Neural cell (in vitro differentiated cells): Measurements from ENCODE around the gene TRAPPC6A. TPM values are rescaled to one million over a fixed set of nuclear protein-coding genes. Genes with fewer than 3 reads are reported as not detected.

Experiments
- H2AFZ ChIP-seq: fragments of 200-600, 300-800 bp; sonication (generic), shearing (Covaris generic); 2 replicates; pipeline ENCODE4 v1.6.0; 2014; ENCODE audit warnings: low read depth, mild to moderate bottlenecking, antibody characterized with exemption, low read length, moderate library complexity
- H3F3A ChIP-seq: fragments of 200-600 bp; shearing (Covaris generic); 2 replicates; pipeline ENCODE4 v1.6.1; 2016; ENCODE audit warnings: mild to moderate bottlenecking, moderate library complexity, mixed read lengths, antibody characterized with exemption, low read length; ENCODE audit not compliant: insufficient read depth, poor library complexity, severe bottlenecking
- H3K27ac ChIP-seq: fragments of 200-600, 300-800 bp; sonication (generic), shearing (Covaris generic); 2 replicates; pipeline ENCODE4 v1.5.1; 2014; ENCODE audit warnings: mild to moderate bottlenecking, low read length, moderate library complexity
- H3K27me3 ChIP-seq: fragments of 300-800, 200-600 bp; sonication (generic), shearing (Covaris generic); 2 replicates; pipeline ENCODE4 v1.6.0; 2014; ENCODE audit warnings: mild to moderate bottlenecking, low read depth, low read length, moderate library complexity; ENCODE audit not compliant: insufficient read depth
- H3K36me3 ChIP-seq: fragments of 300-800, 200-600 bp; sonication (generic), shearing (Covaris generic); 2 replicates; pipeline ENCODE4 v1.5.1; 2014; ENCODE audit warnings: mild to moderate bottlenecking, antibody characterized with exemption, low read length, moderate library complexity; ENCODE audit not compliant: insufficient read depth
- H3K4me2 ChIP-seq: fragments of 300-800, 200-600 bp; sonication (generic), shearing (Covaris generic); 2 replicates; pipeline ENCODE4 v1.6.0; 2014; ENCODE audit warnings: mild to moderate bottlenecking, low read length
- H3K4me3 ChIP-seq: fragments of 300-800, 200-600 bp; sonication (generic), shearing (Covaris generic); 2 replicates; pipeline ENCODE4 v1.5.1; 2014; ENCODE audit warnings: mild to moderate bottlenecking, low read length, moderate library complexity
- H3K79me2 ChIP-seq: fragments of 200-600 bp; shearing (Covaris generic); replicated peaks from 2 replicates; pipeline ENCODE4 v1.6.0; 2014; ENCODE audit warnings: mild to moderate bottlenecking, low read length, moderate library complexity; ENCODE audit not compliant: insufficient read depth
- H3K9ac ChIP-seq: fragments of 300-800, 200-600 bp; sonication (generic), shearing (Covaris generic); 2 replicates; pipeline ENCODE4 v1.6.1; 2016; ENCODE audit warnings: mild to moderate bottlenecking, low read length, mixed read lengths
- H3K9me2 ChIP-seq: fragments of 200-600 bp; shearing (Covaris generic); 2 replicates; pipeline ENCODE4 v1.6.1; 2016; ENCODE audit warnings: mild to moderate bottlenecking, low read length, mixed read lengths; ENCODE audit not compliant: insufficient read depth
- H3K9me3 ChIP-seq: fragments of 200-600, 300-800 bp; sonication (generic), shearing (Covaris generic); 2 replicates; pipeline ENCODE4 v1.6.1; 2016; ENCODE audit warnings: mild to moderate bottlenecking, mixed run types, low read length, moderate library complexity, mixed read lengths
- H4K20me1 ChIP-seq: fragments of 200-600 bp; shearing (Covaris generic); 2 replicates; pipeline ENCODE4 v1.6.1; 2016; ENCODE audit warnings: mild to moderate bottlenecking, mixed run types; ENCODE audit not compliant: insufficient read depth
- EP300 ChIP-seq: fragments of 450-650 bp; conservative IDR thresholded peaks from 2 replicates; pipeline ENCODE4 v1.6.1; 2014; ENCODE audit warnings: antibody characterized with exemption, mild to moderate bottlenecking, moderate library complexity; ENCODE audit not compliant: poor library complexity, severe bottlenecking
- EZH2 ChIP-seq: fragments of 200-600, 300-800 bp; shearing (Covaris generic), sonication (generic); IDR thresholded peaks from 2 replicates; pipeline ENCODE4 v1.6.1; 2014; ENCODE audit warnings: antibody characterized with exemption, low read length, borderline replicate concordance, mild to moderate bottlenecking; ENCODE audit not compliant: insufficient read depth, poor library complexity, severe bottlenecking
- RAD21 ChIP-seq: fragments of 450-650 bp; conservative IDR thresholded peaks from 2 replicates; pipeline ENCODE4 v1.6.1; 2014; ENCODE audit warnings: antibody characterized with exemption, mild to moderate bottlenecking, moderate library complexity
- SMC3 ChIP-seq: fragments of 450-650 bp; conservative IDR thresholded peaks from 2 replicates; pipeline ENCODE4 v1.6.1; 2014; ENCODE audit warnings: antibody characterized with exemption, mild to moderate bottlenecking, moderate library complexity; ENCODE audit not compliant: poor library complexity
- TAF1 ChIP-seq: IDR thresholded peaks from 2 replicates; pipeline ENCODE4 v1.6.1; 2012; ENCODE audit warnings: low read depth
- polyA plus RNA-seq: library from polyadenylated mRNA; depleted of rRNA; stranded (reverse); fragments of >200 nt; gene quantifications from 2 replicates; pipeline ENCODE4 v1.2.3, GENCODE V29; 2014
- TF ChIP-seq, protein P1 (sequence below): IDR thresholded peaks from 2 replicates; pipeline ENCODE4 v1.6.1; 2012; ENCODE audit warnings: borderline replicate concordance
- TF ChIP-seq, protein P2 (sequence below): fragments of 450-650 bp; IDR thresholded peaks from 2 replicates; pipeline ENCODE4 v1.5.1; 2014; ENCODE audit warnings: antibody characterized with exemption, mild to moderate bottlenecking, moderate library complexity; ENCODE audit not compliant: poor library complexity, severe bottlenecking

Gene TRAPPC6A
- polyA plus RNA-seq, 1 donor from 2014 or later = 48.5 TPM

DNA sequence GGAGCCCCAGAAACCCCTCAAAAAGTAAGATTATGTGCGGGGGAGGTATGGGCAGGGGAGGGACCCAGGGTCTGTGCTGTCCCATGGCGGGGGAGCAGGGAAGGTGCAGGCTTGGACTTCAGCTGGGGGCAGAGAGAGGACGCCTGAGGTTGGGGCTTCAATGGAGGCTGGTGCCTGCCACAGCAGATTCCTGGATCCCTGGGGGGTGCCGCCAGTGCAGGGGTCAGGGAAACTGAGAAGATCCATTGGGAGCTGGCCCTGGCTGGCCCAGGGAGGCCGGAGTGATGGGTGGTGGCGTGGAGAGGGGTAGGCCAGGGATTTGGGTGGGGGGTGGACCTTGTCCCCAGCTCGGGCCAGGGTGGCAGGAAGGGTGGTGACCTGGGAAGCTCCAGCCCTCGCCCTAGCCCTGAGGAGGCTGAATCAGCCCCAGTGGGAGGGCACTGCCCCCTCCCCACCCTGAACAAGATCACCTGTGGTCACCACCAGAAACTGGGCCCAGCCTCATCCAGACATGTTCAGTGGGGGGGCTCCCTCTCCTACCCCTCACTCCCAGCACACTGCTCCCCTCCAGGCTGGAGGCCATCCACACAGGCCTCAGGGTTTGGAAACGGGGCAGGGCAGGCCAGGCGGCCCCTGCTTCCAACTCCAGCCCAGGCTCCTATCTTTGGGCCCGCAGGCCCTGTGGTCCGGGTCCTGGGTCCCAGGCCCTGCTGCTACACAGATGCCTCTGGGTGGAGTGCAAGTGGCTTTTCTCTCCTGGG is 18.6 kb downstream of the TRAPPC6A start:
- Histone ChIP-seq H3K27me3 (peaks cover 1% of the 10 kb centered on the region), H3F3A (no peaks in the 10 kb centered on the region), H2AFZ (no peak overlapping the region), H3K4me3 (no peak overlapping the region), H3K9ac (no peak overlapping the region), H3K27ac (no peak overlapping the region), H3K36me3 (no peaks in the 10 kb centered on the region), H4K20me1 (no peaks in the 10 kb centered on the region), H3K9me3 (no peaks in the 10 kb centered on the region), H3K9me2 (no peaks in the 10 kb centered on the region), H3K79me2 (no peaks in the 10 kb centered on the region), H3K4me2 (no peak overlapping the region)
- no peak for TF ChIP-seq RAD21
- TF ChIP-seq, protein P1, sequence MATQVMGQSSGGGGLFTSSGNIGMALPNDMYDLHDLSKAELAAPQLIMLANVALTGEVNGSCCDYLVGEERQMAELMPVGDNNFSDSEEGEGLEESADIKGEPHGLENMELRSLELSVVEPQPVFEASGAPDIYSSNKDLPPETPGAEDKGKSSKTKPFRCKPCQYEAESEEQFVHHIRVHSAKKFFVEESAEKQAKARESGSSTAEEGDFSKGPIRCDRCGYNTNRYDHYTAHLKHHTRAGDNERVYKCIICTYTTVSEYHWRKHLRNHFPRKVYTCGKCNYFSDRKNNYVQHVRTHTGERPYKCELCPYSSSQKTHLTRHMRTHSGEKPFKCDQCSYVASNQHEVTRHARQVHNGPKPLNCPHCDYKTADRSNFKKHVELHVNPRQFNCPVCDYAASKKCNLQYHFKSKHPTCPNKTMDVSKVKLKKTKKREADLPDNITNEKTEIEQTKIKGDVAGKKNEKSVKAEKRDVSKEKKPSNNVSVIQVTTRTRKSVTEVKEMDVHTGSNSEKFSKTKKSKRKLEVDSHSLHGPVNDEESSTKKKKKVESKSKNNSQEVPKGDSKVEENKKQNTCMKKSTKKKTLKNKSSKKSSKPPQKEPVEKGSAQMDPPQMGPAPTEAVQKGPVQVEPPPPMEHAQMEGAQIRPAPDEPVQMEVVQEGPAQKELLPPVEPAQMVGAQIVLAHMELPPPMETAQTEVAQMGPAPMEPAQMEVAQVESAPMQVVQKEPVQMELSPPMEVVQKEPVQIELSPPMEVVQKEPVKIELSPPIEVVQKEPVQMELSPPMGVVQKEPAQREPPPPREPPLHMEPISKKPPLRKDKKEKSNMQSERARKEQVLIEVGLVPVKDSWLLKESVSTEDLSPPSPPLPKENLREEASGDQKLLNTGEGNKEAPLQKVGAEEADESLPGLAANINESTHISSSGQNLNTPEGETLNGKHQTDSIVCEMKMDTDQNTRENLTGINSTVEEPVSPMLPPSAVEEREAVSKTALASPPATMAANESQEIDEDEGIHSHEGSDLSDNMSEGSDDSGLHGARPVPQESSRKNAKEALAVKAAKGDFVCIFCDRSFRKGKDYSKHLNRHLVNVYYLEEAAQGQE = no peak
- TF ChIP-seq, protein P2, sequence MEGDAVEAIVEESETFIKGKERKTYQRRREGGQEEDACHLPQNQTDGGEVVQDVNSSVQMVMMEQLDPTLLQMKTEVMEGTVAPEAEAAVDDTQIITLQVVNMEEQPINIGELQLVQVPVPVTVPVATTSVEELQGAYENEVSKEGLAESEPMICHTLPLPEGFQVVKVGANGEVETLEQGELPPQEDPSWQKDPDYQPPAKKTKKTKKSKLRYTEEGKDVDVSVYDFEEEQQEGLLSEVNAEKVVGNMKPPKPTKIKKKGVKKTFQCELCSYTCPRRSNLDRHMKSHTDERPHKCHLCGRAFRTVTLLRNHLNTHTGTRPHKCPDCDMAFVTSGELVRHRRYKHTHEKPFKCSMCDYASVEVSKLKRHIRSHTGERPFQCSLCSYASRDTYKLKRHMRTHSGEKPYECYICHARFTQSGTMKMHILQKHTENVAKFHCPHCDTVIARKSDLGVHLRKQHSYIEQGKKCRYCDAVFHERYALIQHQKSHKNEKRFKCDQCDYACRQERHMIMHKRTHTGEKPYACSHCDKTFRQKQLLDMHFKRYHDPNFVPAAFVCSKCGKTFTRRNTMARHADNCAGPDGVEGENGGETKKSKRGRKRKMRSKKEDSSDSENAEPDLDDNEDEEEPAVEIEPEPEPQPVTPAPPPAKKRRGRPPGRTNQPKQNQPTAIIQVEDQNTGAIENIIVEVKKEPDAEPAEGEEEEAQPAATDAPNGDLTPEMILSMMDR = no peak

DNA sequence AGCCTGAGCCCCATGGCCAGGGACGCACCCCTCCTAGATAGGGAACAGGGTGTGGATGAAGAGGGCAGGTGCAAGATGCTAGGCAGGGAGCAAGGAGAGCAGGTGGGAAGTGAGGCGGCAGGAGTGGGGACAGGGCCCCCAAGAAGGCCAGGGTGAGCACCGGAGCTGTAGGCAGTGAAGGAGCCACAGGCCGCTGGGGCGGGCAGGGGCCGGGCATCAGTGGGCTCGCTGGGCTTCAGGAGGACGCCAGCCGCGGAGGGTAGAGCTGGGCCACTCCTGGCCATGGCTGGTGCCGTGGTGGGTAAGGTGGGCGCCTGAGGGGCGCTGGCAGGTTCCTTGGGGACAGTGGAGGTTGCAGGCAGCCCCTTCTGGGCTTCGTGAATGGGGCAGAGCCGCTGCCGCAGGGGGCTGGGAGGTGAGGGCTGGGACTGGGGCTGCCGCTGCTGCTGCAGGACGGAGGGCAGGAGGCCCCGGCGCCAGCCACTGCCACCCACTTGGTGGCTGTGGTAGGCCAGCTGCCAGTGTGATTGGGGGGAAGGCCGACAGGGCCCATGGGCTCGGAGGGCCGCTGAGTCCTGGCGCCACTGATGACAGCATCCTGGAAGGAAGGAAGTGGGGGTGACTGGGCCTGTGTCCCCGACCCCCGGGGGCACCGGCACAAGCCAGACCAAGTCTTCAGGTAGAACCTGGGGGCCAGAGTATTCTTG is 19.4 kb downstream of the TRAPPC6A start:
- H3K4me2 ChIP-seq = no peak overlapping the region
- H4K20me1 ChIP-seq = no peaks in the 10 kb centered on the region
- no peak overlapping the region for H3K4me3 ChIP-seq
- no peaks in the 10 kb centered on the region for H3F3A ChIP-seq
- no peaks in the 10 kb centered on the region for H3K9me3 ChIP-seq
- H3K9ac ChIP-seq = no peak overlapping the region
- no peaks in the 10 kb centered on the region for H3K79me2 ChIP-seq
- H3K27ac ChIP-seq = no peak overlapping the region
- TF ChIP-seq TAF1 = no peak
- TF ChIP-seq, protein P1 = no peak
- TF ChIP-seq, protein P2 = no peak
- TF ChIP-seq EP300 = no peak
- no peak for TF ChIP-seq RAD21
- no peak for TF ChIP-seq EZH2
- no peak for TF ChIP-seq SMC3
- peaks cover 8% of the 10 kb centered on the region for H3K27me3 ChIP-seq
- no peak overlapping the region for H2AFZ ChIP-seq
- H3K9me2 ChIP-seq = no peaks in the 10 kb centered on the region
- H3K36me3 ChIP-seq = no peaks in the 10 kb centered on the region
